A549 treated with dexamethasone at 1 μM for 4 hours (cell line): ENCODE results near the gene MICAL2. TPM values are rescaled to one million over a fixed set of nuclear protein-coding genes. Genes with fewer than 3 reads are reported as not detected.

ENCODE experiments used
- total RNA-seq: library from RNA; stranded (reverse); fragments of 200-300 nt; extraction: Qiagen RNA extraction; gene quantifications from 5 replicates; pipeline ENCODE4 v1.2.3, GENCODE V29; 2022

The MICAL2 gene, protein sequence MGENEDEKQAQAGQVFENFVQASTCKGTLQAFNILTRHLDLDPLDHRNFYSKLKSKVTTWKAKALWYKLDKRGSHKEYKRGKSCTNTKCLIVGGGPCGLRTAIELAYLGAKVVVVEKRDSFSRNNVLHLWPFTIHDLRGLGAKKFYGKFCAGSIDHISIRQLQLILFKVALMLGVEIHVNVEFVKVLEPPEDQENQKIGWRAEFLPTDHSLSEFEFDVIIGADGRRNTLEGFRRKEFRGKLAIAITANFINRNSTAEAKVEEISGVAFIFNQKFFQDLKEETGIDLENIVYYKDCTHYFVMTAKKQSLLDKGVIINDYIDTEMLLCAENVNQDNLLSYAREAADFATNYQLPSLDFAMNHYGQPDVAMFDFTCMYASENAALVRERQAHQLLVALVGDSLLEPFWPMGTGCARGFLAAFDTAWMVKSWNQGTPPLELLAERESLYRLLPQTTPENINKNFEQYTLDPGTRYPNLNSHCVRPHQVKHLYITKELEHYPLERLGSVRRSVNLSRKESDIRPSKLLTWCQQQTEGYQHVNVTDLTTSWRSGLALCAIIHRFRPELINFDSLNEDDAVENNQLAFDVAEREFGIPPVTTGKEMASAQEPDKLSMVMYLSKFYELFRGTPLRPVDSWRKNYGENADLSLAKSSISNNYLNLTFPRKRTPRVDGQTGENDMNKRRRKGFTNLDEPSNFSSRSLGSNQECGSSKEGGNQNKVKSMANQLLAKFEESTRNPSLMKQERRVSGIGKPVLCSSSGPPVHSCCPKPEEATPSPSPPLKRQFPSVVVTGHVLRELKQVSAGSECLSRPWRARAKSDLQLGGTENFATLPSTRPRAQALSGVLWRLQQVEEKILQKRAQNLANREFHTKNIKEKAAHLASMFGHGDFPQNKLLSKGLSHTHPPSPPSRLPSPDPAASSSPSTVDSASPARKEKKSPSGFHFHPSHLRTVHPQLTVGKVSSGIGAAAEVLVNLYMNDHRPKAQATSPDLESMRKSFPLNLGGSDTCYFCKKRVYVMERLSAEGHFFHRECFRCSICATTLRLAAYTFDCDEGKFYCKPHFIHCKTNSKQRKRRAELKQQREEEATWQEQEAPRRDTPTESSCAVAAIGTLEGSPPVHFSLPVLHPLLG
- 117 to 182 TPM (median 169 TPM) in 5 replicates for total RNA-seq

DNA sequence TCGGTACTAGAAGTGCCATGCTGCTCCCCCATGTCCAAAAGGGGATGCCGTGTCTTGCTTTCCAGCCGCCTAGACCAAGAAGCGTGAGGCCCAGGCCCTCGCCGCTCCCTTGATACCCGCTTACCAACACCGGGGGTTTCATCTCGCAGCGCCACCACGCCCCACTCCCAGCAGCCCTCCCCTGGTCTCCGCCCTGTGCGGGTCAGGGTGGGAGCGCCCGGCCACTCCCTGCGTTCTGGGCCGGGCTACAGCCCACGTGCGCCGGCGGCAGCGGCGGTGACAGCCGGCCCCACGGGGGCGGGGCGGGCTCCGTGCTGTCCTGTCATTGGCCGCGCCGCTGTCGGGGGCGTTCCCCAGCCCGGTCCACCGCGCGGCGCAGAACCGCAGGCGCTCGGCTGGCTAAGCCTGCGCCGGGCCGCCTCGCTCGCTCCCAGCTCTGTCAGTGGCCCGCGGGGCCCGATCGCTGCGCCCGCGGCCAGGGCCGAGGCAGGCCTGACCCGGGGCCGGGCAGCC, at the start of gene MICAL2:
Gene MICAL2 (plus strand): TSS at position 390 of the 513 bp plus-strand sequence. CDS start 51,566 bp downstream, outside the sequence.

Other genes with a start within 250 kb of the MICAL2 start
- 15.2 to 23.6 TPM (median 19.3 TPM) in 5 replicates for gene DKK3, start 102.0 kb upstream of the MICAL2 start, total RNA-seq